ENCODE results near the gene SPAG17. TPM values are rescaled to one million over a fixed set of nuclear protein-coding genes. Genes with fewer than 3 reads are reported as not detected.

Gene SPAG17
- polyA plus RNA-seq, 1 of the 3 experiments (the other 2 are of a cell fraction), result not detected

GRCh38 chr1:118097622-118098348 lies 87.2 kb downstream of the SPAG17 start:
- POLR2A ChIA-PET, result no interaction called here
- 2% methylated on average over 3 of the region's 3 CpGs for WGBS (ENCODE audit: low lambda C conversion rate)

More at GRCh38 chr1:118097622-118098348, 87.2 kb downstream of the SPAG17 start:
- H3K27ac ChIP-seq (ENCODE audit: low read depth in 2 of 2, low read length in 1 of 2), result no peak overlapping the region
- no peaks in the 10 kb centered on the region for H3K79me2 ChIP-seq (ENCODE audit: insufficient read depth)
- H3K27me3 ChIP-seq (ENCODE audit: insufficient read depth), result peaks cover 11% of the 10 kb centered on the region; the same call in 1 of the 2 replicates
- no peak overlapping the region for H3K9ac ChIP-seq
- H3K9me2 ChIP-seq, result no peaks in the 10 kb centered on the region
- H3K4me2 ChIP-seq, result no peak overlapping the region
- no peaks in the 10 kb centered on the region for H3K4me1 ChIP-seq (ENCODE audit: control insufficient read depth in 1 of 2, insufficient read depth in 2 of 2, low read depth in 1 of 2, low read length in 1 of 2)
- no peaks in the 10 kb centered on the region for H3K9me3 ChIP-seq
- CTCF ChIA-PET, result no interaction called here
- no peaks in the 10 kb centered on the region for H4K20me1 ChIP-seq (ENCODE audit: insufficient read depth)
- H3F3A ChIP-seq (replicated peaks; ENCODE audit: insufficient read depth), result no peaks in the 10 kb centered on the region
- H3K4me3 ChIP-seq (ENCODE audit: low read depth in 2 of 2, low read length in 1 of 2), result no peak overlapping the region
- DNase-seq, result no peak
- H3K36me3 ChIP-seq (replicated peaks in 1 of 2; ENCODE audit: control insufficient read depth in 1 of 2, insufficient read depth in 2 of 2, low read length in 1 of 2), result no peaks in the 10 kb centered on the region
- H2AFZ ChIP-seq (ENCODE audit: low read depth), result no peak overlapping the region
- TF ChIP-seq RFX5 (IDR thresholded peaks at IDR 0.05; ENCODE audit: low read length) (no peak), FOSL2 (IDR thresholded peaks at IDR 0.05; ENCODE audit: borderline replicate concordance, low read depth) (no peak), USF2 (IDR thresholded peaks at IDR 0.05; ENCODE audit: borderline replicate concordance, low read depth, low read length) (no peak), RAD21 (IDR thresholded peaks at IDR 0.05; ENCODE audit: low read length) (no peak), NRF1 (IDR thresholded peaks at IDR 0.05; ENCODE audit: low read depth, low read length) (no peak), EP300 (IDR thresholded peaks at IDR 0.05; ENCODE audit: borderline replicate concordance in 1 of 2, low read depth in 1 of 2, low read length in 1 of 2) (no peak), TEAD4 (IDR thresholded peaks at IDR 0.05; ENCODE audit: borderline replicate concordance, insufficient read depth) (no peak), SMC3 (IDR thresholded peaks at IDR 0.05; ENCODE audit: low read depth, low read length) (no peak), ZBTB33 (IDR thresholded peaks at IDR 0.05; ENCODE audit: borderline replicate concordance, low read depth) (no peak), CTCF (IDR thresholded peaks at IDR 0.05) (no peak), GATA2 (CRISPR knock-in tag; IDR thresholded peaks at IDR 0.05) (no peak), REST (IDR thresholded peaks at IDR 0.05; ENCODE audit: low read depth, low read length) (no peak), EZH2phosphoT487 (IDR thresholded peaks at IDR 0.05; ENCODE audit: borderline replicate concordance, low read depth) (no peak)
